ENCODE measurements around the gene TMEM140. TPM values are rescaled to one million over a fixed set of nuclear protein-coding genes. Genes with fewer than 3 reads are reported as not detected.

Gene TMEM140
- total and polyA plus RNA-seq, 2 experiments from 2014 or later = 1.6 to 6.1 TPM

GRCh38 chr7:135159359-135160085 is 11.7 kb downstream of the TMEM140 start:
- H3K4me1 ChIP-seq (ENCODE audit: insufficient read depth) = peaks cover 14% of the 10 kb centered on the region
- TF ChIP-seq EZH2 (IDR thresholded peaks at IDR 0.05; ENCODE audit: insufficient read depth, poor library complexity, severe bottlenecking) = no peak
- TF ChIP-seq EZH2phosphoT487 (IDR thresholded peaks at IDR 0.05; ENCODE audit: insufficient read depth, low read depth) = no peak
- H2AFZ ChIP-seq = 0 out of 2 replicates have a peak overlapping the region, but pooled peaks have one; percentile 4
- H3F3A ChIP-seq (ENCODE audit: insufficient read depth) = 0 out of 2 replicates have a peak, but pooled peaks cover 10% of the 10 kb centered on the region
- H3K9me2 ChIP-seq (ENCODE audit: insufficient read depth) = no peaks in the 10 kb centered on the region
- no peaks in the 10 kb centered on the region for H3K9me3 ChIP-seq (ENCODE audit: low read depth)
- H3K36me3 ChIP-seq (ENCODE audit: low read depth) = no peaks in the 10 kb centered on the region
- 98 to 100% methylated on average over 2 of the region's 2 CpGs for WGBS, 2 experiments (ENCODE audit: low coverage in 1 of 2, low lambda C conversion rate in 2 of 2, missing lambda C conversion rate in 2 of 2)
- peak overlapping the region; percentile 16; the same call in 1 of the 2 replicates for H3K27ac ChIP-seq
- peak; percentile 39 for DNase-seq
- H3K27me3 ChIP-seq (replicated peaks; ENCODE audit: insufficient read depth) = no peaks in the 10 kb centered on the region
- no peak overlapping the region for H3K4me2 ChIP-seq (ENCODE audit: unreplicated experiment)
- in situ Hi-C loops (cut with MboI) = no loop called here
- no peaks in the 10 kb centered on the region for H4K20me1 ChIP-seq (ENCODE audit: insufficient read depth)
- H3K4me3 ChIP-seq = no peak overlapping the region
- H3K79me2 ChIP-seq (ENCODE audit: insufficient read depth) = no peaks in the 10 kb centered on the region
- H3K9ac ChIP-seq = no peak overlapping the region

DNA sequence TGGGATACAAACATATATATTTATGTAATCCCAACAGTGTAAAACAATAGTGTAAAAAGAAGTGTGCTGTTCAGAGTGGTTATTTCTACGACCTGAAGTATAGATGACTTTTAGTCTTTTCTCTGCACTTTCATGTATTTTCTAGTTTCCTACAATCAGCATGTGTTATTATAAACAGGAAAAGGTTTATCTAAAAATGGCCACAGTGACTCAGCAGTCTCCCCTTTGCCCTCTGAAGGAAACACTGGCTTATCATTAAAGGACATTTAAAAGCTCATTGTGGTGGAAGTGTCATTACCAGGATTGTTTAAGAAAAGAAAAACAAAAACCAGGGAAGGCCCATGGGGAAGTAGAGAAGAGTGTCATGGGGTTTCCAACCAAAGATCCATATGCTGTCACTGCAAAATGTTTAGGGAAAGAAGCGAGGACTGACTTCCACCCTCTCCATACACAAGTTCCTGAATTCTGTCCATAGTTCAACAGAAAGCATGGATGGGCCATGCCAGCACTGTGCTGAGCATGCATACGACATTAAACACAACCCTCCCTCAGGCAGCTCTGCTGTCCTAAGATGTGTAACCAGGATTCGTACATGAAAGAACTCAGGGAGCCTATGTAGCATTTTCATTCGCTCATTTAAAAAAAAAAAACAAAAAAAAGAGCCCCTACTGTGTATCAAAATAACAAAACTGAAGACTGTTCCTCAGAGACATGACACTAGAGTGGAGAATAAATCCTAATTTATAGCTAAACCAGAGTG is 12.4 kb downstream of the TMEM140 start:
- Histone ChIP-seq H3K9ac (no peak overlapping the region), H3K9me3 (ENCODE audit: low read depth) (no peaks in the 10 kb centered on the region), H3K27me3 (replicated peaks; ENCODE audit: insufficient read depth) (no peaks in the 10 kb centered on the region), H4K20me1 (ENCODE audit: insufficient read depth) (no peaks in the 10 kb centered on the region), H3F3A (ENCODE audit: insufficient read depth) (0 out of 2 replicates have a peak, but pooled peaks cover 10% of the 10 kb centered on the region), H3K36me3 (ENCODE audit: low read depth) (no peaks in the 10 kb centered on the region), H3K4me1 (ENCODE audit: insufficient read depth) (peaks cover 14% of the 10 kb centered on the region), H3K9me2 (ENCODE audit: insufficient read depth) (no peaks in the 10 kb centered on the region), H3K4me2 (ENCODE audit: unreplicated experiment) (no peak overlapping the region), H2AFZ (0 out of 2 replicates have a peak overlapping the region, but pooled peaks have one; percentile 4), H3K27ac (peak overlapping the region; percentile 16; the same call in 1 of the 2 replicates), H3K79me2 (ENCODE audit: insufficient read depth) (no peaks in the 10 kb centered on the region), H3K4me3 (no peak overlapping the region)
- in situ Hi-C loops (cut with MboI) = no loop called here
- no peak for TF ChIP-seq EZH2 (IDR thresholded peaks at IDR 0.05; ENCODE audit: insufficient read depth, poor library complexity, severe bottlenecking)
- no peak for TF ChIP-seq EZH2phosphoT487 (IDR thresholded peaks at IDR 0.05; ENCODE audit: insufficient read depth, low read depth)
- peak; percentile 14 for DNase-seq
- WGBS, 2 experiments (ENCODE audit: low coverage in 1 of 2, low lambda C conversion rate in 2 of 2, missing lambda C conversion rate in 2 of 2) = 80% methylated on average over 5 of the region's 5 CpGs

- H3K4me2 ChIP-seq (ENCODE audit: unreplicated experiment) = no peak overlapping the region
- H3K79me2 ChIP-seq (ENCODE audit: insufficient read depth) = no peaks in the 10 kb centered on the region
- peaks cover 14% of the 10 kb centered on the region for H3K4me1 ChIP-seq (ENCODE audit: insufficient read depth)
- no peak for TF ChIP-seq EZH2 (IDR thresholded peaks at IDR 0.05; ENCODE audit: insufficient read depth, poor library complexity, severe bottlenecking)
- TF ChIP-seq EZH2phosphoT487 (IDR thresholded peaks at IDR 0.05; ENCODE audit: insufficient read depth, low read depth) = no peak
- H3K4me3 ChIP-seq = no peak overlapping the region
- H3K36me3 ChIP-seq (ENCODE audit: low read depth) = 0 out of 2 replicates have a peak, but pooled peaks cover 4% of the 10 kb centered on the region
- H3K9me2 ChIP-seq (ENCODE audit: insufficient read depth) = no peaks in the 10 kb centered on the region
- H3K27me3 ChIP-seq (replicated peaks; ENCODE audit: insufficient read depth) = no peaks in the 10 kb centered on the region
- 0 out of 2 replicates have a peak, but pooled peaks cover 10% of the 10 kb centered on the region for H3F3A ChIP-seq (ENCODE audit: insufficient read depth)
- no peaks in the 10 kb centered on the region for H4K20me1 ChIP-seq (ENCODE audit: insufficient read depth)
- no peak overlapping the region for H3K27ac ChIP-seq
- in situ Hi-C loops (cut with MboI) = no loop called here
- H3K9ac ChIP-seq = no peak overlapping the region
- no peak for DNase-seq
- H2AFZ ChIP-seq = no peak overlapping the region
- WGBS, 2 experiments (ENCODE audit: low coverage in 1 of 2, low lambda C conversion rate in 2 of 2, missing lambda C conversion rate in 2 of 2) = 75 to 76% methylated on average over 9 of the region's 9 CpGs
- no peaks in the 10 kb centered on the region for H3K9me3 ChIP-seq (ENCODE audit: low read depth)
Measured at GRCh38 chr7:135160858-135161653, 13.2 kb downstream of the TMEM140 start.

- Histone ChIP-seq H4K20me1 (ENCODE audit: insufficient read depth) (no peaks in the 10 kb centered on the region), H3K9me3 (ENCODE audit: low read depth) (no peaks in the 10 kb centered on the region), H2AFZ (no peak overlapping the region), H3K27ac (no peak overlapping the region), H3K36me3 (ENCODE audit: low read depth) (peaks cover 4% of the 10 kb centered on the region; the same call in 1 of the 2 replicates), H3K4me3 (no peak overlapping the region), H3K9ac (no peak overlapping the region), H3F3A (ENCODE audit: insufficient read depth) (0 out of 2 replicates have a peak, but pooled peaks cover 10% of the 10 kb centered on the region), H3K4me1 (ENCODE audit: insufficient read depth) (peaks cover 14% of the 10 kb centered on the region), H3K79me2 (ENCODE audit: insufficient read depth) (0 out of 2 replicates have a peak, but pooled peaks cover under 1% of the 10 kb centered on the region), H3K9me2 (ENCODE audit: insufficient read depth) (no peaks in the 10 kb centered on the region), H3K4me2 (ENCODE audit: unreplicated experiment) (no peak overlapping the region), H3K27me3 (replicated peaks; ENCODE audit: insufficient read depth) (no peaks in the 10 kb centered on the region)
- no peak for TF ChIP-seq EZH2 (IDR thresholded peaks at IDR 0.05; ENCODE audit: insufficient read depth, poor library complexity, severe bottlenecking)
- no peak for TF ChIP-seq EZH2phosphoT487 (IDR thresholded peaks at IDR 0.05; ENCODE audit: insufficient read depth, low read depth)
- WGBS, 2 experiments (ENCODE audit: low coverage in 1 of 2, low lambda C conversion rate in 2 of 2, missing lambda C conversion rate in 2 of 2) = 92 to 95% methylated on average over 6 of the region's 6 CpGs
- DNase-seq = no peak
- in situ Hi-C loops (cut with MboI) = no loop called here
Measured at GRCh38 chr7:135161669-135162068, 13.8 kb downstream of the TMEM140 start.

All from GM23248 (cell line).